G401.6 (cell line): Measurements from ENCODE around the gene BTF3.
A peak's percentile ranks its signal among the peaks of the same experiment; 100 is the strongest.
"Not testable (repeated sequence)": the region's sequence is repeated elsewhere in the genome, so short reads cannot be mapped to it uniquely, and the experiment has no call there.

Experiments
- FAIRE-seq: peaks from 2 replicates; lab custom pipeline; 2012; peaks lifted over from hg19 to GRCh38; lab: Jason Lieb, UNC

BTF3 gene

DNA sequence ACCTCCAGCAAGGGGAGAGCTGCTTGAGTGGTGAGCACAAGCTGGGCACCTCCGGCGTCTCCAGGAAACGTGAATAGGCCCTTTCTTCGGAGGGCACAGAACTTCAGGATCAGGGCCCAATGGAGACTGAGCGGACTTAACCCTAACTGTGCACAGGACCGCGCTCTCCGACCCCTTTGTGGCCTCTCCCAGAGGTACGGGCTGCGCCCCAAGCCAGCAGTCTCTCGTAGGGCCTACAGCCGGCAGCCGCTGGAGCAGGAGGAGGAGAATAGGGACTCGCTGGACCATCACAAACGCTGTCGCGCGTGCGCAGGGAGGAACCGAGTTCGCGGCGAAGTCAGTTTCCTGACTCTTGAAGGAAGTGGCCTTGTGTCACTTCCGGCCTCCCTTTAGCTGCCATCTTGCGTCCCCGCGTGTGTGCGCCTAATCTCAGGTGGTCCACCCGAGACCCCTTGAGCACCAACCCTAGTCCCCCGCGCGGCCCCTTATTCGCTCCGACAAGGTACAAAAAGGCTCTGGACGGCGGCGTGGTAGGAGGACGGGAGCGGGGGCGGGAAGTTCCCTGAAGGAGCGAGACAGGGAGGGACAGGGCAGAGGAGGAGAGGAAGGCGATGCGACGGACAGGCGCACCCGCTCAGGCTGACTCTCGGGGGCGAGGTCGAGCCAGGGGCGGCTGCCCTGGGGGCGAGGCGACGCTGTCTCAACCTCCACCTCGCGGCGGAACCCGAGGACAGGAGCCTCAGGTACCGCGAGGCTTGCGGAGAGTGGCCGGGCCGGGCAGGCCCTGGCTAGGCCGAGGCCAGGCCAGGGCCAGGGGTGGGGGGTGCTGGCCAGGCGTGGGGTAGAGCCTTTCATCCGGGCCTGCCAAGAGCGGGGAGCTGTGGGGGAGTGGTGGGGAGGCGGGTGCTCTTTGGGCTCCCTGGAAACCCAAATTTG lies at the start of gene BTF3:
TSS of gene BTF3 (plus strand) at position 386 of the 936 bp plus-strand sequence. CDS start at position 612, 226 bp downstream.
- FAIRE-seq, result peak; percentile 80

DNA sequence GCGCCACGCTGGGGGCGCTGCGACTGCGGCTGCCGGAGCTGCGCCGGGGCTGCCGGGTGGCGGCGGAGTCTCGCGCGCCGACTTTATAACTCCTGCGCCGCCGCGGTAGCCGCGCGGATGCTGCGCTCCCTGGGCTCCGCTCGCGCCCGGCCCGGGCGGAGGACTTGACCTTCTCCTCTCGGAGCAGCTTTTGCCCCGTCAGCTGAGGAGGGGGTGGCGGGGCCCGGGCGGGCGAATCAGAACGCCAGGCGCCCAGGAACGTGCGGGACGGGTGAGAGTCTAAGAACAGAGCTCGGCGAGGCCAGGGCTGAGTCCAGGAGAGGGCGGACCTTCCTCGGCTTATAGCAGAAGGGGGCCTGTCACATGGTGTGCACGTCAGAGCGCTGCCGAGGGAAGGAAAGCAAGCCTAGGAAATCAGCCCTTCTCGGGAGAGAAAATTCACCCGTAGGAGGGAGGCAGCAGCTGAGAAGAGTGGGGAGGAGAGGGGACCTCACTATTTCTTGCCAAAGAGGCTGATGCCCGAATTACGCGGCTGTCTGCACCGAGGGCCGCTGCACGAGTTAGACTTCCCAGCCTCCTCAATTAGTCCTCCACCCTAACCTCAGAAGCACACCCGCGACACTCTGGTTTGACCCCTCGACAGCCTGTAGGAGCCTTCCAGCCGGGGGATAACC lies 49.6 kb upstream of the BTF3 start, which contains the start of gene FOXD1:
TSS of gene FOXD1 (minus strand) at position 315 of the 674 bp plus-strand sequence. CDS start 415 bp downstream, outside the sequence.
- peak; percentile 90 for FAIRE-seq

DNA sequence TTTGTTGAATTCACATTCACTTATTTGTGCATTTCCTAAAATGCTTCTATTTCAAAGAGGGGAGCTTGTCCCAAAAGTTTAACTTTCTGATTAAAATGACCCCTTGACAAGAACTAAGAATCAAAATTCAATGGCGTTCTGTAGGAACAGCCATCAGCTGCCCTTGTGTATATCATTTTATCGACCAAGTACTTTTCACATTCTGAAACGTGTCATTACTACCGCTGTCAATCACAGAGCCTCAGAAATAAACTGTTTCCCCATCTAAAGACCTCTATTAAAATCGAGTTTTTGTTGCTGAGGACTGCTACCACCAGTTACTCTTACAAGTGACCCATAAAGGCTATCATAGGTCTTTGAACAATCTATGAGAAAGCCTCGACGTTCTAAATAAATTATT lies 48.1 kb upstream of the BTF3 start:
- FAIRE-seq, result no peak

DNA sequence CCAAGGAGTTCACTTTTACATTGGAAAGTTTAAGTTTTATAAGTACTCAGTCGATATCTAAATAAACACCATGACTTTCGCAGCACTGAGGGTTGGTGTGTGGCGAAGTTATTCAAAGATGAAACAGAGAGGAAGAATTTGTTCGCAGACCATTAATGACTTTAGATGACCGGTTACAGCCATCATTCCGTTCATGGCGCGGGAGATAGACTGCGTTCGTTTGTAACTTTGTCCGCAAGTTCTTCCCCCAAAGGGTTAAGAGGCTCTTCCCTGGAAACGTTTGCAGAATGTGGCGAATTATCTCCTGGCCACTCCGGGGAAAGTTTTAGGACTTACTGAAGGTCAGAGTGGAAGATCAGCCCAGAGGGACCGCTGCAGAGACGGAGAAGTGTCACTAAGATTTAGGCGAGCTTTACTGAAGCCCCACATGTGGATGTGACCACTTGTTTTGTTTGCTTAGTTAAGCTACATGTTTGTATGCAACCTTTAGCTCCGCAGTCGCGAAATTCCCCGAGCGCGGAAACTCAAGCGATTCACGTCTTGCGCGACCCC lies 47.5 kb upstream of the BTF3 start:
- FAIRE-seq, result no peak

DNA sequence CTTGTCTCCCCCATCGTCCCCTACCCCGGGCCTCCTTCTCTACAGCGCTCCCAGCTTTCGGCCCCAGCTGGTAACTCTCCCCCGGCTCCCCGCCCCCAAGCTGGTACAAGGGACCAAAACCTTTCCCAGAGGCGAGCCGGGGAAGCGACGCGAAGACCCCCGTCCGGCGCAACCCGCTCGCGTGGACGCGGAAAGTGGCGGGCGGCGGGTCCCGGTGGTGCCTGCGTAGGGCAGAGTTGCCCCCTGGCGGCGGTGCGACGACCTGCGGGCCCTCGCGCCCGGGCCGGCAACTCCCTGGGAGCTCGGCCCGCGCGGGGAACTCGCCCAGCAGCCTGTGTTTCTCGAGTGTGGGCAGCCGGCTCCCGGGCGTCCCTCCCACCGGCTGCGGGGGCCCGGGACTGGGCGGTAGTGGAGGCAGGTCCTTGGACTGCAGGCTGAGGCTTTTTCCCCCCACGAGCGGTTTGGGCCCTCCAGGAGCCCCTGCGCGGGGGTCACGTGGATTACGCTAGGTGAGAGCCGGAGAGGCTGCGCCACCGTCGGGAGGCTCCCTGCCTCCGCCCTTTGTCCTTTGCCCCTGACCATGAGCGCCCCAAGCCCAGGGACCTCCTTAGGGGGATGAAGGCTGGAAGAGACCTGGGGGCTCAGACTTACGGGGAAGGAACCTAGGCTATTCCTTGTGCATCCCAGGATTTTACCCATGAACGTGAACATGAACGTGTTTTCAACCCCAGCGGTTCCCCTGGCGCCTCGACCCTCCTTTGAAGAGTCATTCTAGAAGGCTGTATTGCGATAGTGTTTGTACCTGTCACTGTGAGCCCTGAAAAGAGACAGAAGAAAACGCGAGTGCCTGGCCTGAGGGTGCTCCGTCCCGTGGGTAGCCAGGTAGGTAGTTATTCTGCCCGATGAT lies 46.8 kb upstream of the BTF3 start:
- FAIRE-seq, result no peak

DNA sequence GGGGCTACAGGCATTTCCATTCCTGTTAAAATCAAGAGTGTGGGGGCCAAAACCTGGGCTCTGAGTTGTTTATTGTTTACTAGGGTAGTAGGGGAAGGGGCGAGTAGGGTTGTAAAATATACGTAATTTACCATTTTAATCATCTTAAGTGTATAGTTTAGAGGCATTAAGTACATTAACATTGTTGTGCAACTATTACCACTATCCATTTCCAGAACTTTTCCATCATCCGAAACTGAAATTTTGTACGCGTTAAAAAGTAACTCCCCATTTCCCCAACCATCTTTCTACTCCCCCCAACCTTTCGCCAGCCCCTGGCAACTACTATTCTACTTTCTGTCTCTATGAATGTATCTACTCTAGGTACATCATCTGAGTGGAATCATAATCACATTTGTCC lies 46.0 kb upstream of the BTF3 start:
- no peak for FAIRE-seq

DNA sequence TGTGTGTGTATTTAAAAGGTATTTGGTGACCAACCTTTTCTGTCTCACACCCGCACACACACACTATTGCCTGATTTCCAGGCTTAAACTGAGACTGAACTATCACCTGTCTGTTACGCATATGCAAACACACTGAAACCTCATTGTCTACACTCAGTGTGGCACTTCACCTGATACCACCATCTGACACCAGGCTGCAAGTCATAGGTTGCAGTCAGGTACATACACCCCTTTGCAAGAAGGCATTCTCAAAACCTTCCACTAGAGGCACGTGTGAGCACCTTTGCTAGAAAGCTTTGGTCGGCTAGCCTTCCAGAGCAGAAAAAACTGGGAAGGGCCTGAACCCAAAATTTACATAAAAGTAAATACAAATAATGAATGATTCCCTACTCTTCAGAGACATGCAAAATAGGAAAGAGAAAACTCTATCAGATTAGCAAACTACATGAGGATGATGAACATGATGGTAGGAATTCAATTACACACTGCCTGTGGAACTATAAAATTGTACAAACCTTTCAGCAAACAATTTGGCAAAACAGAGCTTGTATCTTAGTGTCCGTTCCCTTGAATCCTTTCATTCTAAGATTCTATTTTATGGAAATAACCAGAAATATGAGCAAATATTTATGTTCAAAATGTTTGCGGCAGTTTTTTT lies 43.7 kb upstream of the BTF3 start:
- FAIRE-seq, result peak; percentile 93

DNA sequence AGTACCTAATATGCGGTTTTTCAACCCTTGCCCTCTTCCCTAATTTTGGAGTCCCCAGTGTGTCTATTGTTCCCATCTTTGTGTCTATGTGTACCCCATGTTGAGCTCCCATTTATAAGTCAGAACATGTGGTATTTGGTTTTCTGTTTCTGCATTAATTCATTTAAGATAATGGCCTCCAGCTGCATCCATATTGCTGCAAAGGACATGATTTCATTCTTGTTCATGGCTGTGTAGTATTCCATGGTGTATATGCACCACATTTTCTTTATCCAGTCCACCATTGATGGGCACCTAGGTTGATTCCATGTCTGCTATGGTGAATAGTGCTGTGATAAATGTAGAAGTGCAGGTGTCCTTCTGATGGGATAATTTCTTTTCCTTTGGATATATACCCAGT lies 41.8 kb upstream of the BTF3 start:
- FAIRE-seq, result not testable (repeated sequence)

DNA sequence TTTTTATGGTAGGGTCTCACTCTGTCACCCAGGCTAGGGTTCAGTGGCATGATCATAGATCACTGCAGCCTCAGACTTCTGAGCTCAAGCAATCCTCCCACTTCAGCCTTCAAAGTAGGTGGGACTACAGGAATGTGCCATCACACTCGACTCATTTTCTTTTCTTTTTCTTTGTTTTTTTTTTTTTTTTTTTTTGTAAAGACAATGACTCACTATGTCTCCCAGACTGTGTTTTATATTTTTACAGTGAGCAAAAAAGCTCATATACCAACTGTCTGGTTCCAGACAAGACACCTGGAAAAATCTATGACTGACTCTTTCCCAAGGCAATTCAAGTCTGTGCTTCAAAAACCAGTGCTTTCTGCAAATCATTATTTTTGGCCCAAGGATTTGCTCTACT lies 38.9 kb upstream of the BTF3 start:
- FAIRE-seq, result no peak

DNA sequence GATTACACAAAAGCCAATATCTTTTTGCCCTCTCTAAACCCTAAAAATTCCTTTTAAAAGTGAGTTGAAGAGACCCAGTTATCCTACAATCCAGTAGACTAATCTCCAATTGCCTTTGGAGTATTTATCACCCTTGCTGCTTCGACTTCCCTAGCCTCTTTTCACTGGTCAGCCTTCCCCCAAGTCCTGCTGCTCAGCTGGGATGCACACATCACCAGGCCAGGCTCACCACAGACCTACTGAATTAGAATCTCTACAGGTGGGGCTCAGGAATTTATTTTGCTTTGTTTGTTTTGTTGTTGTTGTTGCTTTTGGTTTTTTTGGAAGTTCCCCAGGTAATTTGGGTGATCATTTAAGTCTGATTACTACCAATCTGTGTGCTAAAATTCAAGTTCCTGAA lies 38.1 kb upstream of the BTF3 start:
- no peak for FAIRE-seq

DNA sequence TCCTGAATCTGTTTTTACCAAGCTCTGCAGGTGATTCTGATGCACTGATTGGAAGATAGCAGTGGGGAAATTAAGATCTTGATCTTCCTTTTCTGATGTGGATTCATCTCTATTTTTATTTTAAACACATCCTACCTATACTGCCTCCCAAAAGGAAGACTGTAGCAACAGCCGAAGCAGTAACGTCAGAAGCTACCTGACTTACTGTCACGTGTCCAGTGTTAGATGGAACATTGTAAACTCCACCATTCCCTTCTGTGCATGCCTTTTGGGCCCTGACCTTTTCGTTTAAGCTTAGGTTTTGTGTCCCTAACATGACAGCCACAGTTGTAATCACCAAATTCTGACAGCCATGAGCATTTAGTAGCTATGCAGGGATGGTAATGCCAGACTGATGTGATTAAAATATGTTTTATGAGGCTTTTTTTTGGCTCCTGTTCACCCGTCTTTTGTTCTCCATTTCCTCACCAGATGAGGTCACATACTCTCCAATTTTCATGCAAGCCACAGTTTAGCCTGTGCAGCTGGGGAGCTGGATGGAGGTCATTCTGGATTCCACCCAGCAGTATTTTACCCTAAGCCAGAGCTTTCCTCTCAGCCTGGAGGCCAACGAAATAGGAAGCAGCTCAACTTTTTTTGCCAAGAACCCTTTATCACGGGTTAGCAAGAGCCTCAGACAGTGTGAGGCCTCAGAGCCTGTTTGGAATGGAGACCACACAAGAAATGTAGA lies 34.1 kb upstream of the BTF3 start:
- no peak for FAIRE-seq

DNA sequence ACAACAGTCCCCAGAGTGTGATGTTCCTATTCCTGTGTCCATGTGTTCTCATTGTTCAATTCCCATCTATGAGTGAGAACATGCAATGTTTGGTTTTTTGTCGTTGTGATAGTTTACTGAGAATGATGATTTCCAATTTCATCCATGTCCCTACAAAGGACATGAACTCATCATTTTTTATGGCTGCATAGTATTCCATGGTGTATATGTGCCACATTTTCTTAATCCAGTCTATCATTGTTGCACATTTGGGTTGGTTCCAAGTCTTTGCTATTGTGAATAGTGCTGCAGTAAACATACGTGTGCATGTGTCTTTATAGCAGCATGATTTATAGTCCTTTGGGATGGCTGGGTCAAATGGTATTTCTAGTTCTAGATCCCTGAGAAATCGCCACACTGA lies 29.6 kb upstream of the BTF3 start:
- not testable (repeated sequence) for FAIRE-seq

DNA sequence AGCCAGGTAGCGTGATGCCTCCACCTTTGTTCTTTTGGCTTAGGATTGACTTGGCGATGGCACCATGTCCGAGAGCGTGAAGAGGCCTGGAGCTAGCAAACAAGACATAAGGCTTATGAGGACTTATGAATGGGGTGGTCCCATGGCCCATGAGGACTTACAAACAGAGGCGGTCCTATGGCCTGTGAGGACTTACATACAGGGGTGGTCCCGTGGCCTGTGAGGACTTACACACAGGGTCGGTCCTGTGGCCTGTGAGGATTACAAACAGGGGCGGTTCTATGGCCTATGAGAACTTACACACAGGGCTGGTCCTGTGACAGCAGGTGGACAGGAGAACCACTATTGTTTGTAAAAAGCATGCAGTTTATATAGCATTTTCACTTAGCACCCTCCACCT lies 28.4 kb upstream of the BTF3 start:
- FAIRE-seq, result no peak

DNA sequence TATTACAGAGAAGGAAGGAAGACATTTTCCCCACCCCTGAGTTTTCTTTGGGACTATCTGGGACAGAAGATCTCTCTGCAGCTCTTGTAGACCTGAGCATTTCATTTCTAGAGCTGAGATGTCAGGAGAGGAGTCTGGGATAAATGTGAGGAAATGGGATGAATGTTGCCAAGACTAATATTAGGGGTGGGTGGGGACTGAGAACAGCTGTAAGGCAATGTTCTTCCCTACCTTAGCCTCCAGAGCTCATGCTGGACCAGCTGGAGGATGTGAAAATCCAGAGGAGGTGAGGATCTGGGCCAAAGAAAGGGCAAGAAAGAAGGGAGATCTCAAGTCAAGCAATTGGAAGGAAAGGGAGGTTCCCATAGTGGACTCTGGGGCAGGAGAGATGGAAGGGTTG lies 26.6 kb upstream of the BTF3 start:
- FAIRE-seq, result no peak

DNA sequence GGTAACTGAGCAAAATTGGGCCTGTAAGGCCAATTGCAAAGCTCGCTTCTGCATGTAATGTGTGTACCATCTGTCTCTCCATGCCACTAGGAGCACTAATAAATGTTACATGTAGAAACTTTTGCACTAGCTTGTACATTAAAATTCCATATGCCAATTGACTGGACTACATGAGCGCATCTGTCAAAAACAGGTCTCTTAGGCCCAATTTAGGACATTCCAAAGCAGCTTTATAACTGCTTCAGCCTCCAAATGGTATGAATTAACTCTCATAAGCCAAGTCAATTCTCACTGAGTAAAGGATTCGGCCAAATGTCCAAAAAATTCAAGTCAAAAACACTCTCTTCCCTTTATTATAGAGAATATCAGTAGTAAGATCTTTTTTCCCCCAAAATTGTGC lies 26.1 kb upstream of the BTF3 start:
- no peak for FAIRE-seq

DNA sequence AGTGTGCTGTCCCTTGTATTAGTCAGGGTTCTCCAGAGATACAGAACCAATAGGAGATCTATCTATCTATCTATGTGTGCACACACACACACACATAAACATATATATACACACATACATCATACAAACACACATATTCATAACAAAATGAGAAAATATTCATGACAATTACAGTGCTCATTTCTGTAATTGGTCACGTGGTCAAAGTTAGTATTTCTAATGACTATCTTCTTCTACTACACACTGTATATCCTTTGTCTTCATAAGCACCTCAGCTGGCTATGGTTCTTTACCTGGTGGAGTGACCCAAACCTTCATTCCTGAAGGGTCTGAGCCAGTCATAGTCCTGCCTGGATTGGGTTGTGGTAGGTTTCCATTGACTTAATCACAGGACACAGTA lies 17.7 kb upstream of the BTF3 start:
- FAIRE-seq, result no peak

DNA sequence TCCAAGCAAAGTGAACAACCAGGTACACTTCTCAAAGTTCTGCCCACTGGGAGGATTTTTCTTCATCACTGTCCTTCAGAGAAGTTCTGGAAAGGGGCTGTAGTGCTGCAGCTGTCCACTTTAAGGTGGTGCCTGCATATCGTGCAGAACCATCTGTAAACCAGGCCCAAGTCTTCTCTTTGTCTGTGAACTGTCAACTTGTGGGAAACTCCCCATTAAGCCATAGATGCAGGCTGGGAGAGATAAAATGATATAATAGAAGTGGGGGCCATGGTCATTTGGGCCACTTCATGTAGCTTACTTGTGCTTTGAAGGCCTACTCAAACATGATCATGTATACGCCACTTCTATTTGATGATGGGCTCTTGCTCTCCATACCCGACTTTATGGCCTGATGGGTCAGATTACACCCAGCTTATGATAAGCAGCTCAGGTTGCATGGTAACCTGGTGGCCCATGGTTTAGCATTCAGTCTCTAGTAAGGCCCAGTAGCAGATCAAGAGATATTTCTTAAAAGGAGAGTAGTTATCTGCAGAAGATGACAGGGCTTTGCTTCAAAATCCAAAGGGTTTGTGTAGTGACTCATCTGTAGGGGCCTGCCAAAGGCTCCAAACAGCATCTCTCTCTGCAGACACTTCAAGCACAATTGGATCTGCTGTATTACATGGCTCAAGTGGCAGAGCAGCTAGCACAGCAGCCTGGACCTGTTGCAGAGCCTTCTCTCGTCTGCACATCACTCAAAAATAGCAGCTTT lies 15.7 kb upstream of the BTF3 start:
- no peak for FAIRE-seq

DNA sequence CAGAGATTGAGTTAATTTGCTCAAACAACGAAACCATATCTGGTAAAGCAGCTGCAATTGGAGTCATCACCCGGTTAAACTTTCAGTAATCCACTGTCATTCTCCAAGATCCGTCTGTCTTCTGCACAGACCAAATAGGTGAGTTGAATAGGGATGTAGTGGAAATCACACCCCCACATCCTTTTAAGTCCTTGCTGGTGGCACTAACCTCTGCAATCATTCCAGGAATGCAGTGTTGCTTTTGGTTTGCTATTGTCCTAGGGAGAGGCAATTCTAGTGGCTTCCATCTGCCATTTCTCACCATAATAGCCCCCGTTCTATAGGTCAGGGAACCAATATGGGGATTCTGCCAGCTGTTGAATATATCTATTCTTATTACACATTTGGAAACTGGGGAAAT lies 14.6 kb upstream of the BTF3 start:
- FAIRE-seq, result no peak

DNA sequence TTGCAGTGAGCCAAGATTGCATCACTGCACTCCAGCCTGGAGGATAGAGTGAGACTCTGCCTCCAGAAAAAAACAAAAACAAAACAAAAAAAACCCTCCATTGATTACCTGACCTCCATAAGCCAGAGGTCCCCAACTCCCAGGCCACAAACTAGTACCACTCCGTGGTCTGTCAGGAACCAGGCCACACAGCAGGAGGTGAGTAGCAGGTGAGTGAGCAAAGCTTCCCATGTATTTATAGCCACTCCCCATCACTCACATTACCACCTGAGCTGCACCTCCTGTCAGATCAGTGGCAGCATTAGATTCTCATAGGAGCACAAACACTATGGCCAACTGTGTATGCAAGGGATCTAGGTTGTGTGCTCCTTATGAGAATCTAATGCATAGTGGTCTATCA lies 13.7 kb upstream of the BTF3 start:
- FAIRE-seq, result no peak

DNA sequence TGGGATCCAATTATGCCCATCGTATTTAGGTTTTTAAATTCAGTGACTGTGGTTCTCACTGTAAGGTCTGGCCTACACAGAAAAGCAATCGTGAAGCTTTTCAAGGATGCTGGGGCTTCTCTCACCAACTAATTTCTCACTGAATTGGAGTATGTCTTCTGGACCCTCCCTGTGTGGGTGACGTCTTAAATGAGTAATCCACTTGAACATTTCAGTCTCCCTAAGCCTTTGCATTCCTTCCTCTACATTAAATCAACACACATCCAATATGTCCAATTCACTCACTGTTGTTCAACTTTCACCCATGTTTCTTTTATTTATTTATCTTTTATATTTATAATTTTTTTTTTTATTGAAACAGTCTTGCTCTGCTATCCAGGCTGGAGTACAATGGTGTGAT lies 12.5 kb upstream of the BTF3 start:
- FAIRE-seq, result no peak
